Endodermal cell (in vitro differentiated cells): ENCODE results near the gene NEK9. TPM values are rescaled to one million over a fixed set of nuclear protein-coding genes. Genes with fewer than 3 reads are reported as not detected.

Source experiments
- DNase-seq: peaks from one replicate; pipeline ENCODE4 v3.0.0-alpha.2; 2017
- H3K27ac ChIP-seq: 2 replicates; pipeline ENCODE4 v1.5.1; 2013; ENCODE audit warnings: mild to moderate bottlenecking, low read depth, low read length, moderate library complexity
- H3K27me3 ChIP-seq: 2 replicates; pipeline ENCODE4 v1.6.1; 2013; ENCODE audit warnings: mild to moderate bottlenecking, low read length, moderate library complexity; ENCODE audit not compliant: insufficient read depth, control insufficient read depth, poor library complexity, severe bottlenecking
- H3K36me3 ChIP-seq: 2 replicates; pipeline ENCODE4 v1.7.0; 2013; ENCODE audit warnings: mild to moderate bottlenecking, low read length, moderate library complexity; ENCODE audit not compliant: control insufficient read depth, insufficient read depth
- H3K4me1 ChIP-seq: one replicate; pipeline ENCODE4 v1.7.0; 2013; ENCODE audit warnings: low read length; ENCODE audit not compliant: control insufficient read depth, insufficient read depth
- H3K4me3 ChIP-seq: 2 replicates; pipeline ENCODE4 v1.5.1; 2013; ENCODE audit warnings: mild to moderate bottlenecking, low read length, moderate library complexity
- H3K9ac ChIP-seq: 2 replicates; pipeline ENCODE4 v1.6.1; 2013; ENCODE audit warnings: mild to moderate bottlenecking, low read length, moderate library complexity; ENCODE audit not compliant: poor library complexity, severe bottlenecking; ENCODE audit errors: extremely low read depth
- H3K9me3 ChIP-seq: 2 replicates; pipeline ENCODE4 v1.6.1; 2013; ENCODE audit warnings: mild to moderate bottlenecking, low read length, moderate library complexity; ENCODE audit not compliant: control insufficient read depth
- H3K27ac Mint-ChIP-seq: 2 replicates; pipeline ENCODE4 v1.8.0; 2020; ENCODE audit warnings: mixed read lengths
- H3K27me3 Mint-ChIP-seq: 2 replicates; pipeline ENCODE4 v1.8.0; 2021; ENCODE audit warnings: mild to moderate bottlenecking, mixed read lengths; ENCODE audit not compliant: insufficient read depth
- H3K36me3 Mint-ChIP-seq: 2 replicates; pipeline ENCODE4 v1.8.0; 2020; ENCODE audit warnings: low read depth, mixed read lengths
- H3K4me1 Mint-ChIP-seq: 2 replicates; pipeline ENCODE4 v1.8.0; 2020; ENCODE audit warnings: mixed read lengths
- H3K4me3 Mint-ChIP-seq: 2 replicates; pipeline ENCODE4 v1.8.0; 2020; ENCODE audit warnings: mild to moderate bottlenecking, moderate library complexity, mixed read lengths
- H3K9me3 Mint-ChIP-seq: 2 replicates; pipeline ENCODE4 v1.8.0; 2020; ENCODE audit warnings: mild to moderate bottlenecking, mixed read lengths
- CTCF ChIP-seq: fragments of 200-600 bp; sonication (generic); conservative IDR thresholded peaks from 2 replicates; pipeline ENCODE4 v1.5.0; 2021; ENCODE audit warnings: antibody characterized with exemption, mild to moderate bottlenecking
- WGBS, 2 experiments: methylation state at CpG; one replicate each; pipeline versions ENCODE4 v1.1.5 to v1.1.7; 2013; ENCODE audit warnings: missing lambda C conversion rate in 2 of 2, mixed read lengths in 1 of 2; ENCODE audit not compliant: insufficient coverage in 1 of 2, insufficient read length in 1 of 2; 5-methylcytosine and 5-hydroxymethylcytosine counted together
- total RNA-seq, 2 donors: library from RNA; stranded (reverse); fragmentation: NEBNext Ultra II Directional in 1 of 2; extraction: Animal tissue kit (Norgen Biotek cat#: 25700) in 1 of 2; gene quantifications; 2 replicates in 1 of 2; 3 replicates in 1 of 2; pipeline ENCODE4 v1.2.1, GENCODE V29; 2021

Gene NEK9
- total RNA-seq, 2 donors from 2014 or later = 74.1 to 97.5 TPM

GRCh38 chr14:75067212-75067611 is 59.6 kb downstream of the NEK9 start:
- H3K9ac ChIP-seq = no peak overlapping the region
- Mint-ChIP-seq H3K36me3 (no peaks in the 10 kb centered on the region), H3K4me1 (peaks cover 14% of the 10 kb centered on the region), H3K4me3 (no peak overlapping the region), H3K9me3 (no peaks in the 10 kb centered on the region), H3K27ac (no peak overlapping the region), H3K27me3 (no peaks in the 10 kb centered on the region)
- no peaks in the 10 kb centered on the region for H3K27me3 ChIP-seq
- no peak overlapping the region for H3K4me3 ChIP-seq
- no peak overlapping the region for H3K27ac ChIP-seq
- TF ChIP-seq CTCF = no peak
- no peak for DNase-seq
- WGBS, 2 experiments = 87 to 88% methylated on average over 1 of the region's 1 CpG
- no peaks in the 10 kb centered on the region for H3K4me1 ChIP-seq
- H3K36me3 ChIP-seq = no peaks in the 10 kb centered on the region
- no peaks in the 10 kb centered on the region for H3K9me3 ChIP-seq

GRCh38 chr14:75066691-75067090 is 60.2 kb downstream of the NEK9 start:
- no peaks in the 10 kb centered on the region for H3K9me3 ChIP-seq
- no peak overlapping the region for H3K4me3 Mint-ChIP-seq
- H3K36me3 Mint-ChIP-seq = no peaks in the 10 kb centered on the region
- H3K27me3 ChIP-seq = no peaks in the 10 kb centered on the region
- H3K9me3 Mint-ChIP-seq = no peaks in the 10 kb centered on the region
- H3K4me1 Mint-ChIP-seq = peaks cover 14% of the 10 kb centered on the region
- no peak overlapping the region for H3K27ac Mint-ChIP-seq
- TF ChIP-seq CTCF = no peak
- H3K4me3 ChIP-seq = no peak overlapping the region
- no peaks in the 10 kb centered on the region for H3K4me1 ChIP-seq
- no peak overlapping the region for H3K9ac ChIP-seq
- WGBS, 2 experiments = 80 to 98% methylated on average over 3 of the region's 3 CpGs
- DNase-seq = no peak
- no peak overlapping the region for H3K27ac ChIP-seq
- no peaks in the 10 kb centered on the region for H3K36me3 ChIP-seq
- H3K27me3 Mint-ChIP-seq = no peaks in the 10 kb centered on the region

- Mint-ChIP-seq H3K27ac (peak overlapping the region; percentile 93), H3K4me1 (peaks cover 10% of the 10 kb centered on the region), H3K27me3 (no peaks in the 10 kb centered on the region), H3K36me3 (peaks cover 20% of the 10 kb centered on the region), H3K4me3 (peak overlapping the region; percentile 94), H3K9me3 (peaks cover 10% of the 10 kb centered on the region)
- no peak overlapping the region for H3K27ac ChIP-seq
- H3K9me3 ChIP-seq = peaks cover 19% of the 10 kb centered on the region
- no peaks in the 10 kb centered on the region for H3K4me1 ChIP-seq
- peaks cover 18% of the 10 kb centered on the region for H3K36me3 ChIP-seq
- WGBS, 2 experiments = 61 to 63% methylated on average over 7 to 8 of the region's 8 CpGs
- peak overlapping the region; percentile 88 for H3K4me3 ChIP-seq
- no peaks in the 10 kb centered on the region for H3K27me3 ChIP-seq
- no peak for DNase-seq
- TF ChIP-seq CTCF = no peak
- H3K9ac ChIP-seq = no peak overlapping the region
Measured at GRCh38 chr14:75064205-75064567, 62.7 kb downstream of the NEK9 start.
